ENCODE measurements around the gene LGI2.
"Not testable (repeated sequence)": the region's sequence is repeated elsewhere in the genome, so short reads cannot be mapped to it uniquely, and the experiment has no call there.

Gene LGI2

GRCh38 chr4:25050370-25051078 is 19.8 kb upstream of the LGI2 start:
- DNase-seq, result no peak

- DNase-seq, result no peak
These were observed 12.8 kb upstream of the LGI2 start for GRCh38 chr4:25043548-25043947.

- DNase-seq, result no peak
These were observed 2.8 kb upstream of the LGI2 start for GRCh38 chr4:25033526-25033925.

- no peak for DNase-seq
These were observed 1.4 kb upstream of the LGI2 start for GRCh38 chr4:25032126-25032525.

GRCh38 chr4:25031077-25031621 is 403 bp upstream of the LGI2 start:
- DNase-seq, result peak in 7 of 56 donors; percentile 4 to 51 (median 13)

GRCh38 chr4:25029479-25030276 is 1.1 kb downstream of the LGI2 start:
- no peak for DNase-seq

- DNase-seq, result no peak
These were observed 1.9 kb downstream of the LGI2 start for GRCh38 chr4:25028851-25029250.

- DNase-seq, result no peak
These were observed 8.0 kb downstream of the LGI2 start for GRCh38 chr4:25022766-25023165.

- no peak for DNase-seq
These were observed 9.5 kb downstream of the LGI2 start for GRCh38 chr4:25021216-25021615.

GRCh38 chr4:25020236-25020635 is 10.5 kb downstream of the LGI2 start:
- no peak for DNase-seq

- DNase-seq, result no peak
These were observed 11.2 kb downstream of the LGI2 start for GRCh38 chr4:25019501-25019900.

- DNase-seq, result no peak
These were observed 15.7 kb downstream of the LGI2 start for GRCh38 chr4:25015012-25015411.

GRCh38 chr4:25014662-25014983 is 16.1 kb downstream of the LGI2 start:
- DNase-seq, result not testable (repeated sequence)

- DNase-seq, result no peak
These were observed 16.7 kb downstream of the LGI2 start for GRCh38 chr4:25013756-25014661.

- DNase-seq, result no peak
These were observed 18.1 kb downstream of the LGI2 start for GRCh38 chr4:25012655-25013054.

GRCh38 chr4:25011135-25011866 is 19.4 kb downstream of the LGI2 start:
- no peak for DNase-seq

GRCh38 chr4:25007598-25007997 is 23.1 kb downstream of the LGI2 start:
- no peak for DNase-seq

GRCh38 chr4:25002681-25003080 is 28.1 kb downstream of the LGI2 start:
- no peak for DNase-seq

GRCh38 chr4:25001509-25001908 is 29.2 kb downstream of the LGI2 start:
- no peak for DNase-seq

- DNase-seq, result no peak
These were observed 30.1 kb downstream of the LGI2 start for GRCh38 chr4:25000639-25001038.
